HG02763 (cell line): ENCODE data around the gene DYRK3.
"Not testable (repeated sequence)": the region's sequence is repeated elsewhere in the genome, so short reads cannot be mapped to it uniquely, and the experiment has no call there.

ENCODE experiments used
- ATAC-seq: cut with Tn5 transposase; IDR thresholded peaks from one replicate; pipeline ENCODE4 v1.9.1; 2021; ENCODE audit warnings: mild to moderate bottlenecking, moderate library complexity; ENCODE audit not compliant: unreplicated experiment

Gene DYRK3

DNA sequence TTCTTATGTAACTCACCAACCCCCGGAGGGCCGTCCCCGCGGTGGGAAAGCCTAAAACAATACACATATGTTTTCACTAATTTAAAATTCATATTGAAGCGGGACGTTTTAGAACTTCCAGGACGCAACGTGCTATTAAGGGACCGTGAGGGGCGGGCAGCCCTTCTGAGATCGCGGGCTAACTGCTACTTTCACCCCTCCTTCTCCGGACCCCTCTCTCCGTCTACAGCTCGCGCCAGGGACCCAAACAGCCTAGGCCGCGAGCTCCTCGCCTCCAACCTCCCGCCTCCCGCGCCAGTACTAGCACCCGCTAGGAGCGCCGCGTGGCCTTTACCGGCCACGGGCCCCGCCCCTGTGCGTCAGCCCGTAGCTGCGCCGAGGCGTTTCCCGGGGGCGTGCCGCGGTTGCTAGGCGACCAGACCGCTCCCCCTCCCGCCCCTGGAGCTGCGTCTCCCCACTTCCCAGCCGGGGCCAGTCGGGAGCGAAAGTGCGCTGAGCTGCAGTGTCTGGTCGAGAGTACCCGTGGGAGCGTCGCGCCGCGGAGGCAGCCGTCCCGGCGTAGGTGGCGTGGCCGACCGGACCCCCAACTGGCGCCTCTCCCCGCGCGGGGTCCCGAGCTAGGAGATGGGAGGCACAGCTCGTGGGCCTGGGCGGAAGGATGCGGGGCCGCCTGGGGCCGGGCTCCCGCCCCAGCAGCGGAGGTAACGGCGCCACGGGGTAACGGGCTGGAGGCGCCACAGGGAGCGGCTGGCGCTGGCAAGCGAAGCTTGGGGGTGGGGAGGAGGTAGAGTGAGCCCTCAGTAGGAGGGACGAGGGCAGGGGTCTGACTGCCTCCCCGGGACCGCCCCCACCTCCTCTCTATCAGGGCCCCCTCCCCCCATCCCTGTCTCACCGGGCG, at the start of gene DYRK3:
Gene DYRK3 (plus strand): TSS at position 457 of the 898 bp plus-strand sequence. CDS start 168 bp downstream, at position 625.
- peak; percentile 90 for ATAC-seq

DNA sequence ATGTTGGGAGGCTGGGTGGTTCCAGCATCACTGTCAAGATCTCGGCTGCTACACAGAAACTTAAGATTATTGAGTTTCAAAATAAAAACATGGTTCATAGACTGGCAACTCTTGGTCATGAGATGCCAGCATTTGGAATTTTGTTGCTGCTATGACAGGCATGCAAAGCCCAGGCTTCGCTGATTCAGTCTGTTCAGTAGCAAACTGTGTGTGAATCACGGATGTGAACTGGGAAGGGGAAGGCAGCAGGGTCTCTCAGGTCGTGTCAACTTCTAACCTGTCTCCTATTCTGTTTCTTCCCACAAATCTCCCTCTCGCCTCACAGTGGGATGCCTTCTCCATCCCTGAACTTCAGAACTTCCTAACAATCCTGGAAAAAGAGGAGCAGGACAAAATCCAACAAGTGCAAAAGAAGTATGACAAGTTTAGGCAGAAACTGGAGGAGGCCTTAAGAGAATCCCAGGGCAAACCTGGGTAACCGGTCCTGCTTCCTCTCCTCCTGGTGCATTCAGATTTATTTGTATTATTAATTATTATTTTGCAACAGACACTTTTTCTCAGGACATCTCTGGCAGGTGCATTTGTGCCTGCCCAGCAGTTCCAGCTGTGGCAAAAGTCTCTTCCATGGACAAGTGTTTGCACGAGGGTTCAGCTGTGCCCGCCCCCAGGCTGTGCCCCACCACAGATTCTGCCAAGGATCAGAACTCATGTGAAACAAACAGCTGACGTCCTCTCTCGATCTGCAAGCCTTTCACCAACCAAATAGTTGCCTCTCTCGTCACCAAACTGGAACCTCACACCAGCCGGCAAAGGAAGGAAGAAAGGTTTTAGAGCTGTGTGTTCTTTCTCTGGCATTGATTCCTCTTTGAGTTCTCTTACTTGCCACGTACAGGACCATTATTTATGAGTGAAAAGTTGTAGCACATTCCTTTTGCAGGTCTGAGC, 48.6 kb upstream of the DYRK3 start:
- no peak for ATAC-seq

DNA sequence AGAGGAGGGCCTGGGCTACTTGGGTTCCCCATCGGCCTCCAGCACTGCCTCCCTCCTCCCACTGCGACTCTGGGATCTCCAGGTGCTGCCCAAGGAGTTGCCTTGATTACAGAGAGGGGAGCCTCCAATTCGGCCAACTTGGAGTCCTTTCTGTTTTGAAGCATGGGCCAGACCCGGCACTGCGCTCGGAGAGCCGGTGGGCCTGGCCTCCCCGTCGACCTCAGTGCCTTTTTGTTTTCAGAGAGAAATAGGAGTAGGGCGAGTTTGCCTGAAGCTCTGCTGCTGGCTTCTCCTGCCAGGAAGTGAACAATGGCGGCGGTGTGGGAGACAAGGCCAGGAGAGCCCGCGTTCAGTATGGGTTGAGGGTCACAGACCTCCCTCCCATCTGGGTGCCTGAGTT, 47.4 kb upstream of the DYRK3 start:
- no peak for ATAC-seq

DNA sequence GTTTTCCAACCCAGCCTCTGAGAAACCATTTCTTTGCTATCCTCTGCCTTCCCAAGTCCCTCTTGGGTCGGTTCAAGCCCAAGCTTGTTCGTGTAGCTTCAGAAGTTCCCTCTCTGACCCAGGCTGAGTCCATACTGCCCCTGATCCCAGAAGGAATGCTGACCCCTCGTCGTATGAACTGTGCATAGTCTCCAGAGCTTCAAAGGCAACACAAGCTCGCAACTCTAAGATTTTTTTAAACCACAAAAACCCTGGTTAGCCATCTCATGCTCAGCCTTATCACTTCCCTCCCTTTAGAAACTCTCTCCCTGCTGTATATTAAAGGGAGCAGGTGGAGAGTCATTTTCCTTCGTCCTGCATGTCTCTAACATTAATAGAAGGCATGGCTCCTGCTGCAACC, 46.8 kb upstream of the DYRK3 start:
- no peak for ATAC-seq

DNA sequence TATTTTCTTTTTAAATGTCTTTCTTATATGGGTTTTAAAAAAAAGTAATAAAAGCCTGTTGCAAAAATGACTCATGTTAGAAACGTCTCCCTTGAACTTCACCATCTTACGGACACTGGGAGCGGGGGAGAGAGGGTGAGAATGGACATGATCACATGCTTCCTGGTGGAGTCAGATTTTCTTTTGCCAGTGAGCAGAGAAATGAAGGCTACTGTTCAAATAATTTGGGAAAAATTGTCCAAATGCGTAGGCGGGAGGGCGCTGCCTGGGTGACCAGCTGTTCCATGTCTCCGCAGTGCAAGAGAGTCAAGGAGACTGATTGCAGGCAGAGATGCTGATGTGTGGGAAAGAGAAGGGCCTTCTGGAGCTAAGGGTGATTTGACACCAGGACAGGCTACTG, 46.1 kb upstream of the DYRK3 start:
- ATAC-seq: no peak

DNA sequence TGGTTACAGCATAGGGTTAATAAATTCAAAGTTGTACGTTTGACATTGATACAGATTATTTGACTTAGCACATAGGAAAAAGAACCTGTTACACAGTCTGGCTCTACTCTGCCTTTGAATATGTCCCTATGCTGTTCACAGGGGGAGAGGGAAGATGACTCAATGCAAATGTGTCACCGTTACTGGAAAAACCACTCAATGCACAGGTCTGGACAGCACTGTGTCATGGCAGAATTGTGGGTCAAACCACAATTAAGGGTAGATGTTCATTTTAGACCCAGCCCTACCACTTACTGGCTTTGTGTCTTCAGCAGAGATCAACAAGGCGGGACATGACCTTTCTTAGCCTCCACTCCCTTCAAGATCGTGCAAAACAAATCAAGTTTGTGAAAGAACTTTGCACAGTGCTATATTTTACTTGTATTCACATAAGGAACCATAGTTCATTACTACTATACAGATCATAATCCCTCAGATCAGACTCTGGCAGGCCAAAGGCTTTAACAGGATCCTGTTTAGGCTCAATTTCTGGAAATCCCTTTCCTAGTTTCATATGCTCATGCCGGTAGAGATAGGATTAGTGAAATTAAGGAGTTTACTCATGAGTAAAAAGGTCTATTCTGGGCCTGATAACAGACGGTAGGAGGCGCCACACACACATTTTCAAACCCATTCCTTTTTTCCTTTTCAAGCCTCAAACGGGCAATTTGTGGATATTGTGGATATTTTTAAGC, 45.1 kb upstream of the DYRK3 start:
- no peak for ATAC-seq

DNA sequence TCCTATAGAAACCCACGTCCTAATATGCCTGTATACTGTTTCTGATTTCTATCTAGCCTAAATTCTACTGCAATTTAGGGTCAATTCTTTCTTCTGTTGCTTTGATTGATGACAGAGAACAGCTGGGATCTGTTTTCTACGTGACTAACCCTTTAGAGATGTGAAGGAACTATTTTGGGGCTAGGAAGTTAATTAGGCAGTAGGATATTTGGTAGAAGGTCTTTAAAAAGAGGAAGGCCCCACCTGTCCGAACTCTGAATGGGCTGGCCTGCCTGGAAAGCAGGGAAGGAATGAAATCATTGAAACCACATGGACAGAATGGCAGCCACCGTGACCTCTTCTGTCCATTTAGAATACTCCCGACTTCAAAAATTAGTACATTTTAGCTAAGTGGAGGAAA, 44.1 kb upstream of the DYRK3 start:
- no peak for ATAC-seq

DNA sequence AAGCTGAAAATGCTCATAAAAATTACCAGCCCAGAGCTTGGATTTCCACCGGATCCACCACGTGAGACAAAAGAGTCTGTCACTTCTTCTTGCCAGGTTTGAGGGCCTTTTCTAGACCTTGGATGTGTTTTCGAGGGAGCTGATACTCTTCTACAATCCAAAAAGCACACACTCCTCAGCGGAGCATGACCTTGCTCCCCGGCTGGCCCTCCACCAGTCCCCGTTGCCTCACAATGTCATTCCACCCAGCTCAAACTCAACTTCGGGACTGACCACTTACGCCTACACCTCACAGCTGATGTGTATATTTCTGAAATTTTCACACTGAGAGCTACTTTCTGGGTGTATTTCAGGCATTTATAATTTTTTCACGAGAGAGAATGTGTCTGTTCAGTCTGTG, 43.6 kb upstream of the DYRK3 start:
- ATAC-seq: no peak

DNA sequence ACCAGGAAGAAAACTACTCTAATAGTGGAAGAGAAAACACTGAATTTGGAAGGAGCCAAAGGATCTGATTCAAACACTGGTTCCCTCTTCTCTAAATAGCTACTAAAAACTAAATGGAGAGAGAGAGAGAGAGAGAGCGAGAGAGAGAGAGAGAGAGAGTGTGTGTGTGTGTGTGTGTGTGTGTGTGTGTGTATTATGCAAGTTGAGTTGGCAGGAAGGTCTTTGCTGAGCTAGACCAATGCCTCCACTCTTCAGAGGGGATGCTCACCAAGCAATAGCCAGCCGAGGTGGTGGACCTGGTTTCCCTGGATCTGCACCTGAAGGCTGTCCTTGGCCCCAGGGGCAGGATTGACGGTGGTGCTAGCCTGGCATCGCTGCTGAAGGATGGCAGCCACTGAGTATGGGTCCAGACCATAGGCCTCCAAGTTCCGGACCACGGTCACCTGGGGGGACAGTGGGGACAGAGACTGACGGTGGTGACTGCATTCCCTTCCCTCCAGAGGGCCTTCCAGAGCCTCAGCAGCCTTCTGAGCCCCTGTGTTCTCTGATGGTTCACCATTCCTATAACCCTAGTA, 41.9 kb upstream of the DYRK3 start:
- ATAC-seq: no peak

DNA sequence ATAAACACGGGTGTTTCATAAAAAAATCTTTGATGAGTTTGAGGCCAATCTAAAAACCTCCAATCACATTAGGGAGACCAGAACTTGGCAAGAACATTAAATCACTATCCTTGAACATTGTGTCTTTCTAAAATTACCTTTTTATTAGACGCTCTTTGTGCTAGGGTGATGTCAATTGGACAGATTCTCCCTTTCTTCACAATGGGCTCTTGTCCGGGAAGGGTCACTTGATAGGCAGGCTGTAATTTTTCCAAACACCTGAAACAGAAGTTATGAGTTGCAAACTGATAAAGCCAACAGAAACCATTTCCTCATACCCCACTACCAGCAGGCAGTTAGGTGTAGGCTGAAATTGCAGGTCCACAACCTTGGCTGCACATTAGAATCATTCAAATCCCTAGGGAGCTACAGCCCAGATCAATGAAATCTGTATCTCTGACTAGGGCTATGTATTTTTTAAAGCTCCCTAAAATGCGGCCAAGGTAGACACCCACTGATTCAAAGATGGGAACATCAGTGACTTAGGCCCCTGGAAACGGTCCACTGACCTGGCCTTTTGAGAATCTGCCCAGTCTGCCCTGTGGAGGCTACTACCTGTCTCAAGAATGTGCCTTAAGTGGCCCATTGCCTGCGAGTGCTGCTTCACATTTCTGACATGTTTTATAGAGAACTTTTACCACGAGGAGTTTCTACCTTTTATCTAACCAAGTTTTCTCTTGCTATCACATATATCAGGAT, 39.6 kb upstream of the DYRK3 start:
- ATAC-seq: no peak

DNA sequence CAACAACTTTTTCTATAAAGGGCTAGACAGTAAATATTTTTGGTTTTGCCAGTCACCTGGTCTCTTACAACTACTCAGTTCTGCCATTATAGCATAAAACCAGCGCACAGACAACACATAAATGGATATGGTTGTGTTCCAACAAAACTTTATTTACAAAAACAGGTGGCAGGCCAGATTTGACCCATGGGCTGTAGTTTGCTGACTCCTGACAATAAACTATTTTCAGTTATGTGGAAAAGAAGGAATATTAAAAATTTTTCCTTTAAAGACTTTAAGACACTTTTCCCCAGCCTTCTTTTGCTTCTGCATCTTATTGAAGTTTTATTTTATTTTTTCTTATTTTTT, 39.0 kb upstream of the DYRK3 start:
- ATAC-seq: no peak

DNA sequence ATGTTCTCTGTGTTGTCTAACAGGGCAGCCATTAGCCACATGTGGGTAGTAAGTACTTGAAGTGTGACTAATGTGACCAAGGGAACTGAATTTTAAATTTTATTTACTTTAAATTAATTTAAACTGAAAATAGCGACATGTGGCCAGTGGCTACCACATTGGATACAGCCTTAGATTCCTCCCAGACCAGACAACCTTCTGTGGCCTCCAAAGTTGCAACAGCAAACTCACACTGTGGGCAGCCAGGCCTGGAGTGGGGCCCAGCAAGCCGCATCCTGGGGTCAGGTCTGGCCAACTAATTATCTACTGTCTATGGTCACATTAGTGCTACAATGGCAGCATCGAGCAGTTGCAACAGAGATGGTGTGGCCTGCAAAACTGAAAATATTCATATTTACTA, 34.8 kb upstream of the DYRK3 start:
- ATAC-seq: no peak

DNA sequence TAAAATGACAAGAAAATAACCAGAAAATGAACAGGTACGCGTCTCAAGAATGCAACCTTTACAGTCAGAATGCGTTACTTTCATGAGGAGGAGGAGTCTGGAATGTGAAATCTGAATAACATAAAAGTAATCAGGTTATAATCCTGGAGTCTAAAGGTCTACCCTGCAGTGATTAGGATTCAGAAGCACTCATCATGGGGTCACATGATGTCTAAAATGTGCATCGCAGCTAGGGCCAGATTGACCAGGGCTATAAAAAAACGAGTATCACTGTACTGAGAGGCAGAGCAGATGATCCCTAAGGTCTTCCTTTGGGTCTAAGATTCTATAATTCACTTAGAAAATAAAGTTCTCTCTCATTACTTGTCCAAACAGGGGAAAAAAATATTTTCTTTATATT, 30.5 kb upstream of the DYRK3 start:
- ATAC-seq: no peak

DNA sequence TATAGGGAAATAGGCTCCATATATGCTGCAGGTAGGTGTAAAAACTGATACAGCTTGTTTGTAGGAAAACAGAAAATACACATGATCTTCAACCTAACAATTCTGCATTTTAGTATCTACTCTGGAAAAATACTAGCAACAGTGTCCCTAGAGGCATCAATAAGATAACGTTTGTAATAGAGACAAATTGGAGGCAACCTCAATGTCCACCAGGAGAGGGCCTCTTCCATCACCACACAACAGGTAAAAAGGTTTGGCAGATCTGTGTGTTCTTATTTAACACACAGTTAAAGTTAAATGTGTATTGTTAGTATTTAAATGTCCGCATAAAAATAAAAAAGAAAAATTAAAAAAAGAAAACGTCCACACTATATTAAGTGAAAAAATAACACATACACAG, 28.5 kb upstream of the DYRK3 start:
- no peak for ATAC-seq

DNA sequence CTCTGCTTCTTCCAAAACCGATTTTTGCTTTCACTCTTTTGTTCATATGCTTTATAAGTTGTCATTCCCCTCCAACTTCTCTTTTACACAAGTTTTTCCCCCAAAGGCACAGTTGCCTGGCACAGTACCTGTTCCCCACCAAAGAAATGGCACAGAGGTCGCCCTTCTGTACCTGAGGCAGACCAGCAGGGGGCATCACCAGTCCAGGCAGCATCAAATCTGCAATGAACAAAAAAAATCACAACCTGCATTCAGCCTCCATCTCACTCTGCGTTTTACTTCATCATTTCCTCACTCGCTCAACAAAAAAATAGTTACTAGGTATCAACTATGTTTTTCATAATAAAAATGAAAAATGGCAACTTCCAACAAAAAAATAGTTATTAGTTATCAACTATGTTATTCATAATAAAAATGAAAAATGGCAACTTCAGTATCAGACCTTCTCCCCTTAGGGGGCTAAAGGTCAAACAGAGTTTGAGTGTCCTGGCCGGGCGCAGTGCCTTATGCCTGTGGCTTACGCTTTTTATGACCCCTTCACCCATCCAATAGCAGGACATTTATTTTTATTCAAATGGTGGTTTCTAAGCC, 27.1 kb upstream of the DYRK3 start:
- no peak for ATAC-seq

DNA sequence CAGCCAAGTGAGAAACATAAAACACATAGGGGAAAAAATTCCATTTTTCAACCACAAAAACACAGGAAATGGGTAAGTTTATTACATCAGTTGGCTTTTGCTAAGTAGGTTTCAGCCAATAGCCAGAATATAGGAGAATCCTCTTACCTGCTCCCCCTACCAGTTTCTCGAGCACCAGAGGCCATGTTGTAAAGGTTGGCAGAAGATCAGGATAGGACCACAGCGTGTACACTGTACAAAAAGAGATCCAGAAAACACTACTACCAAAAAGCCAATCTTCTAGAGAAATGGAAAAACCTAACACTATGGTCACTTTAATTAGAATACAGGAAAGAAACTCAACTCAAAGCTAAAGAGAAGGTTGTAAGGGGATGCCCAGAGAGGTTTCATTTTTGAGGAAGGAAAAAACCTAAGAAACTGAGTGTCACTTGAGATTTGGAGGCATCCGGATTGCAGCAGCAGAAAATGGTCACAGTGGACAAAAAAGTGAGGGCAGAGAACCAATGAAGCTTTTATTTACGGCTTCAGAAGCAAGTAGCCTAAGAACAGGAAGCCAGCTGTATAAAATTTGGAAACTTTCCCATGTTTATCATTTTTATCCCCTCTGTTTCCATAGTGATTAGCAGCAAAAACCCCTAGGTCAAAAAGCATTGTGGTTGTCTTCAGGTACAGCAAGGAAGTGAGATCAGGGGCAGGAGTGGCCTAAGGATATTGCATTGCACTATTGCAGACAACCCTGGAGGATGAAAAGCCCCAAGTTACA, 25.9 kb upstream of the DYRK3 start:
- ATAC-seq: no peak

DNA sequence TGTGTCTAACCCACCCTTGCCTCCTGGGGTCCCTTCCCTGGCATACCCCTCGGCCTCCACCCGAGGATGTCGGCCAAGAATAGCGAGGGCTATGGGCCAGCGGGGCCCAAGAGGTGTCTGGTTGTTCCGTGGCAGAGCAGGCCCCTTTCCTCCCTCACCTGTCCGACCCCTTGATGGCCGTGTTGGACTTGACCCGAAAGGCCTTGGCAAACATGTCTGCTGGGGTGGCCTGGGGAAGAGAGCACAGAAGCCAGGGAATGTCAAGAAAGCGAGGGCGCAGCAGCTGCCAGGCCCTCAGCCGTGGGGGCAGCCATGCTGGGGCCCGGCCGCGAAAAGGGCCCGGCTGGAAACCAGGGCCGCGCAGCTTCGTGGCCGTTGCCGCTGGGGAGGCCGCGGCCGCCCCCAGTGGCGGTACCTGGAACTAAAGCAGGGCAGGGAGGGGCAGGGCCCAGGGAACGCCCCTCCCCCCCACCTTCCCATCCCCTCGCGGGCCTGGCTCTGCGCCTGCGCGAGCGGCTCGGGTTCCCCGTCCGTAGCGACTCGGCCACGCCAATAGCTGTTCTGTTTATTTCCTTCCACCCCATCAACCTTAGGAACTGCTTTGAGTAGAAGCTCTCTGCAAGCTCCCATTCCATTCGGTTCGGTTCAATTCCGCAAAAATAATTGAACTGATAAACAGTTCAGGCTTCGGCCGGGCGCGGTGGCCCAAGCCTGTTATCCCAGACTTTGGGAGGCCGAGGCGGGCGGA, 23.0 kb upstream of the DYRK3 start, which contains the start of gene EIF2D:
Gene EIF2D (minus strand): TSS at position 337 of the 748 bp plus-strand sequence. CDS start 123 bp downstream, at position 214.
- peak; percentile 86 for ATAC-seq

DNA sequence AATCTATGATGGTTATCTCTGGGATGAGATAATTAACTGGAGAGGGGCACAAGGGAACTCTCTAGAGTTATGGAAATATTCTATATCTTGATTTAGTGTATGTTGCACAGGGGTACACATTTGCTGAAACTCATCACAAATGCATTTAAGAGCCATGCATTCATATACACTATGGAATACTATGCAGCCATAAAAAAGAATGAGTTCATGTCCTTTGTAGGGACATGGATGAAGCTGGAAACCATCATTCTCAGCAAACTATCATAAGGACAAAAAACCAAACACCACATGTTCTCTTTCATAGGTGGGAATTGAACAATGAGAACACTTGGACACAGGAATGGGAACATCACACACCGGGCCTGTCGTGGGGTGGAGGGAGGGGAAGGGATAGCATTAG, 8.9 kb upstream of the DYRK3 start:
- not testable (repeated sequence) for ATAC-seq
